Measurements from ENCODE around the gene ROR2.

GRCh38 chr9:91546574-91546973 is 403.5 kb downstream of the ROR2 start:
- TF ChIP-seq FOXM1 (IDR thresholded peaks at IDR 0.05; ENCODE audit: borderline replicate concordance) (no peak), TARDBP (IDR thresholded peaks at IDR 0.05) (no peak), ELF4 (IDR thresholded peaks at IDR 0.05) (no peak), FOXK2 (IDR thresholded peaks at IDR 0.05) (no peak), FOXA1 (IDR thresholded peaks at IDR 0.05) (no peak), LEF1 (IDR thresholded peaks at IDR 0.05; ENCODE audit: borderline replicate concordance) (no peak), ARNT (IDR thresholded peaks at IDR 0.05) (no peak), SUZ12 (IDR thresholded peaks at IDR 0.05) (no peak), NFRKB (IDR thresholded peaks at IDR 0.05) (no peak), ZNF384 (IDR thresholded peaks at IDR 0.05) (no peak), BHLHE40 (IDR thresholded peaks at IDR 0.05; ENCODE audit: borderline replicate concordance) (no peak)

All from HEK293T (cell line).